ENCODE measurements around the gene VWDE.
"Not testable (repeated sequence)": the region's sequence is repeated elsewhere in the genome, so short reads cannot be mapped to it uniquely, and the experiment has no call there.

The VWDE gene

DNA sequence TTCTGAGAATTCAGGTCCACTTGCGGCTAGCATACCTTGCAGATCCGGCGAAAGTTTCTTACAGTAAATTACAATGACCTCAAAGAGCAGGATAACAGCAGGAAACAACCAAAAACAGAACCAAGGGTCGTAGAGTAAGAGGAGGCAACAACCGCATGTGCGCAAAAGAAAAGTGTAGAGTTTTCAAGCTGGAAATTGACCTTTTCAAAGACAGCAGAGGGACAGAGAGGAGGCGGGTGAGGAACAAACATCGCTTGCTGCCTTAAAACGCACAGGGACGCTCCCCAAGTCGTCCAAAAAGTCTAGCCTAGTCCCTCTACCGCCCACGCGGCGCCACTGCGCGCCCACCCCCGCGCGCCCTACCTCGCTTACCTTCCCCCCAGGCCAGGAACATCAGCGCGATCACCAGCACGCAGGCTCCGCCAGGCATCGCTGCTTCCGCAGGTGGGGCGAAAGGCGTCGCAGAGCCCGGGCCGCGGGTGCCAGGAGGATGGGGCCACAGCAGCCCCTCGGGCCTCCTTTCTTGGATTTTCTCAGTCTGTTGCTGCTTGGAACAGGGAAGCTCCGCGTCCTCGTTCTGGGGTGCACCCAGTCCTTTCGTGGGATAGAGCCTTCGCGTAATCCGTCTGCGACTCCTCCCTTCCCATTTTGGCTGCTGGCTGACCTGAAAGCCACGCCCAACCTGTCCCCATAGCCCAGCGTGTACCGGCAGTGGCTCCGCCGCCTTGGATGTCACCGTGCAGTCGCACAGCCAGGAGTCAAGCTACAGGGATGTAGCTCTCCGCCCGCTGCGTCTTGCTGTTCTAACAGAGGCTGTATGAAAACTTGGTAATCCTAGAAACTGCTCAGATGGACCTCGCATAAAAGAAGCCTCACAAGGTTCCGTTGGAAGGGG is at the start of gene VWDE:
Gene VWDE, minus strand, starts transcription at position 579 of the 895 bp plus-strand sequence. Its CDS starts 149 bp downstream, at position 430.
- peak in 19 of 56 donors; percentile 10 to 57 (median 25) for DNase-seq

DNA sequence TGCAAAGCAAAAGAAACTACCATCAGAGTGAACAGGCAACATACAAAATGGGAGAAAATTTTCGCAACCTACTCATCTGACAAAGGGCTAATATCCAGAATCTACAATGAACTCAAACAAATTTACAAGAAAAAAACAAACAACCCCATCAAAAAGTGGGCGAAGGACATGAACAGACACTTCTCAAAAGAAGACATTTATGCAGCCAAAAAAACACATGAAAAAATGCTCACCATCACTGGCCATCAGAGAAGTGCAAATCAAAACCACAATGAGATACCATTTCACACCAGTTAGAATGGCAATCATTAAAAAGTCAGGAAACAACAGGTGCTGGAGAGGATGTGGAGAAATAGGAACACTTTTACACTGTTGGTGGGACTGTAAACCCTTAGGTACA is 49.5 kb upstream of the VWDE start:
- not testable (repeated sequence) for DNase-seq

DNA sequence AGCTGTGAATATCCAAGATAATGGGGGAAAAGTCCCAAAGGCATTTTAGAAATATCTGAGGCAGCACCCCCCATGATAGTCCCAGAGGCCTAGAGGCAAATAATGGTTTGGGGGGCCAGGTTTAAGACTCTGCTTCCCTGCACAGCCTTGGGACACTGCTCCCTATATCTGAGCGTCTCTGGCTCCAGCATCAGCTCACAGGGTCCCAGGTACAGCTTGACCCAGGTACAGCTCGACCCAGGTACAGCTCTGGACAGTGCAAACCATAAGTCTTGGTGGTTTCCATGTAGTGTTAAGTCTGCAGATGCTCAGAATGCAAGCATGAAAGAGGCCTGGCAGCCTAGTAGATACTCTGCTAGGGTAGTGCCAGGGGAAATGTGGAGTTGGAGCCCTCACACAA is 47.0 kb upstream of the VWDE start:
- DNase-seq: no peak

DNA sequence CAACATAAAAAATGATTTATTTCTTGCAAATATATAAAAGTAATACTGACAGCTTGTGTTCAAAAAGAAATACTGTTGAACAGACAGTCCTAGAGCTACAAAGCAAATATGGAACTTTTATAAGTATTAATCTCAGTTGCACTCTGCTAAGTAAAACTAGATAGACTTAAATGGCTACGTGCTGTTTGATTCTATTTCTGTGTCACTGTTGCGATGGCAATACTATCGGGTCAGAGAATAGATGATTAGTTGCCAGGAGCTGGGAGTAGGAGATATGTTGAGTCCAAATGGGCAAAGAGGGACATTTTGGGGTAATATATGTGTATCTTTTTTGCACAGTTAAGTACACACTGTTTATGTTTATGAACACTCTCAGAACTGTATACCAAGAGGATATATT is 41.1 kb upstream of the VWDE start:
- no peak for DNase-seq

DNA sequence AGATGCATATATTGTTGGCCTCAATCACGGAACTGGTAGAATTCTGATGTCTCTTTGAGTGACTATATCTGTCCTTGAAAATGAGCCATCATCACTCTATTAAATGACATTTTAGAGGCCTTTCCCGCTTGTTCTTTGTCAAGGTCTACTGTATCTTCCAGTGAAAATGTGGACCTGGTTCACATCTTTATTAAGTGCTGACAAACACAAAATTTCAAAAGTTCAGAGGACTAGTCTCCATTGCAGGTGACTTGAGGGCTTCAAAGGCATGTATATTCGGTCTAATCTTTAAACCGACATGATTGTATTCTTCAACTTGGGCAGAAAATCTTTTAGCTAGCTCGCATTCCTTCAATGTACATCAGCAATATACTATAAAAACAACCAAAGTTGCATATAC is 36.6 kb upstream of the VWDE start:
- DNase-seq: no peak

DNA sequence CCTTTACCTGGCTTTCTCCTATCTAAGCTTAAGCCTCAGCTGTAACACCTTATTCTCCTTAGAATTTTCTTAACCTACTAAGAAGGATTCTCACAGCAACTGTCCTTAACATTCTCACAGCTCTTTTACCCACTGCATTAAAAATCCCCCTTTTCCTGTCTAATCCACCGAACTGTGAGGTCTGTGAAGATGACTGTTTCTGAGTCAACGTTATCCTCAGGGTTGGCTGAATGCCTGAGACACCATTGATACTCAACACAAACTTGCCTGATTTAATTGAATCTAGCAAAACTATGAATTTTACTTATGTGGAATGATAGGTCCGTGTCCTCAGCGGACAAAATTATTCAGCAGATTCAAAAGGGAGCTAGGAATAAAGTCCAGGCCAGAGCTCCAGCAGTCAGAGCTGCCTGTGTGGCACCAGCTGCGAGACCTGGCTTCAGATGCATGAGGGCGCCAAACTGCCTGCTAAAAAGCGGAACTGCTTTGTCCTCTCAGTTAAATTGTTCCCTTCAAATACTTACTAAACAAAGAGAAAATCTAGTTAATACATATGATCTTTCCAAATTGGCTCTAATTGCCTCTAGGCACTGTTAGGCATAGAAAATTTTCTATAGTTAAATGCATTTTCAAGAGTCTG is 33.4 kb upstream of the VWDE start:
- peak in 16 of 56 donors; percentile 1 to 29 (median 10) for DNase-seq

DNA sequence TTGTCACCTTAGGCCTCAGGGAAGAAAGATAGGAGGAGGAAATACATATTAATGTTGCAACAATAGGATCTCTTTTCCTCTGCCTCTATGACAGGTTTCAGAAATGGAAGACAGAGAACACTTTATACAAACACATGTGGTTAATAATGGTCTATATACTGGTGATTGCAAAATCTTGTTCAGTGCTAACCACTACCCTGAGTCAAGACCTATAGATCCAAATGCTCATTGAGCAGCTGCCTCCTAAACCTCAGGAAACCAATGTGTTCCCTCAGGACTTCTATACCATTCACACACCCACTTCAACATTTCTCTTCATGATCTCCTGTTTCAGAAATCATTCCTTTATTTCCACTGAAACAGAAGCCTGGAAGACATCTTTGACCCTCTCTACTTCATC is 32.5 kb upstream of the VWDE start:
- DNase-seq: no peak

DNA sequence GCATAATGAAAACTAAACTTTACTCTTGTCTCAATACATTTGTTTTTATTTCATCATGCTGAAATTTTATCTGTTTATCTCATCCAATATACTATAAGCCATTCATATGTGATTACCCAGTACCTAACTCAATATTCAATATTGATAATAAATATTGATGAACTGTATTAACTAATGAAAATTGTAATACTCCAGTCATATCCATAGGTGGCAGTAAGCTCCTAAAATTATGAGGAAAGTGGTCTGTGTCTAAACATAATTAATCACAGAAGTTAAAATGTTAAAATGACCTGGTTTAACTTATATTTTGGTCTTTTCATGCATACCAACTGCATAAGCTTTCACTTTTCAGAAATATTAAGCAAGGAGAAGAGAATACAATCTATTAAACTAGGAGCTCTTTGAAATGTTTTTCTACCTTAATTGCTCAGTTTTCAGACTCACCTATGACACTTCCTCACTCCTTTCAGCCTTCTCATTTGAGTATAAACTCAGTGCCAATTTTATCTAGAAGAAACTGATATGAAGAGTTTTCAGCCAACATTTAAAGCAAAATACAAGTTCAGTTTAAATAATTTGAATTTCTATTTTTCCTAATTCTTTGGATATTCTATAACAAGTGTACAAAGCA is 30.5 kb upstream of the VWDE start:
- DNase-seq: no peak

DNA sequence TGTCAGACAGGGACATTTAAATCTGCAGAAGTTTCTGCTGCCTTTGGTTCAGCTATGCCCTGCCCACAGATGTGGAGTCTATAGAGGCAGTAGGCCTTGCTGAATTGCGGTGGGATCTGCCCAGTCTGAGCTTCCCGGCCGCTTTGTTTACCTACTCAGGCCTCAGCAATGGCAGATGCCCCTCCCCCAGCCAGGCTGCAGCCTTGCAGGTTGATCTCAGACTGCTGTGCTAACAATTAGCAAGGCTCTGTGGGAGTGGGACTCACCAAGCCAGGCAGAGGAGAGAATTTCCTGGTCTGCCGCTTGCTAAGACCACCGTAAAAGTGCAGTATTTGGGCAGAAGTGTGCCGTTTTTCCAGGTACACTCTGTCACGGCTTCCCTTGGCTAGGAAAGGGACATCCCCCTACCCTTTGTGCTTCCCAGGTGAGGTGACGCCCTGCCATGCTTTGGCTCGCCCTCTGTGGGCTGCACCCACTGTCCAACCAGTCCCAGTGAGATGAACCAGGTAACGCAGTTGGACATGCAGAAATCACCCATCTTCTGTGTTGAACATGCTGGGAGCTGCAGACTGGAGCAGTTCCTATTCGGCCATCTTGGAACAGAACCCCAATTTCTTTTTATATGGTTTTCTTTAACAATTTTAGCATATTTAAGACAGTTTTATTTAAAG is 28.4 kb upstream of the VWDE start:
- no peak for DNase-seq

DNA sequence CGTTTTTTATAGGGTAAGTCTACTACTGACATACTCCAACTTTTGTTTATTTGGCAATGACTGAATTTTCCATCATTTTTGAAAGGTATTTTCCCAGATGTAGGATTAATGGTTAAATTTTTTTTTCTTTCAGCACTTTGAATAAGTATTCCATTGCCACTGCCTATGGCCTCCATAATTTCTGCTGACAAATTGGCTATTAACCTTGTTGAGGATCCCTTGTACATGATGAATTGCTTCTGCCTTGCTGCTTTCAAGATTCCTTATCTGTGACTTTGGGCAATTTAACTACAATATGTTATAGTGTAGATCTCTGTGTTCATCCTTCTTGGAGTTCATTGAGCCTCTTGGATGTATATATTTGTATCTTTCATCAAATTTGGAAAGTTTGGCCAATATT is 21.6 kb upstream of the VWDE start:
- DNase-seq: no peak

DNA sequence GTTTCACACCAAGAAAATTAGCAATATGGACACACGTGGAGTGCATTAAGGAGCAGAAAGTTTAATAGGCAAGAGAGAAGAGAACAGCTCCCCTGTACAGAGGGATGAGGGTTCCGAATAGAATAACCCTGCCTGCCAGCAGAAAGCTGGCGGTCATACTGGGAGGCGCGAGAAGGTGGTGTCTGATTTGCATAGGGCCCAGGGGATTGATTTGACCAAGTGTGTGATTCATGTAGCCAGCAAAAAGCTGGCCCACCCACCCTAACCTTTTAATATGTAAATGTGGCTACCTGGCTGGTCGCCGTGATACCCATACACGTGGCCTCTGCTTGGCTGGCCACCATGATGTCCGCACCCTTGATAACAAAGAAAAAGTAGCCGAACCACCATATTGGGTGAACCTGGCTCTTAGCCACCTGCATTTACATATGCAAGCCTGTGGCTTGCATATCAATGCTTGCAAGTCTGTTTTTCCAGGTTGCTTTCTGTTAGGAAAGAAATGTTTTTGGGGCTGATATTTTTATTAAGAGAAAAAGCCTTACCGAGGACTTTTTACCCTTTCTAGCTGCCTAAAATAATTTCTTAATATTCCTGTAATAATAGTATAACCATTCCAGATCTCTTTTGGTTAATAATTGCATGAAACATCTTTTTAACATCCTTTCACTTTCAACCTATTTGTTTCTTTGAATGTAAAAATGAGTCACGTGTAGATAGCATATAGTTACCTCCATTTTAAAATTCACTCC is 20.5 kb upstream of the VWDE start:
- no peak for DNase-seq

DNA sequence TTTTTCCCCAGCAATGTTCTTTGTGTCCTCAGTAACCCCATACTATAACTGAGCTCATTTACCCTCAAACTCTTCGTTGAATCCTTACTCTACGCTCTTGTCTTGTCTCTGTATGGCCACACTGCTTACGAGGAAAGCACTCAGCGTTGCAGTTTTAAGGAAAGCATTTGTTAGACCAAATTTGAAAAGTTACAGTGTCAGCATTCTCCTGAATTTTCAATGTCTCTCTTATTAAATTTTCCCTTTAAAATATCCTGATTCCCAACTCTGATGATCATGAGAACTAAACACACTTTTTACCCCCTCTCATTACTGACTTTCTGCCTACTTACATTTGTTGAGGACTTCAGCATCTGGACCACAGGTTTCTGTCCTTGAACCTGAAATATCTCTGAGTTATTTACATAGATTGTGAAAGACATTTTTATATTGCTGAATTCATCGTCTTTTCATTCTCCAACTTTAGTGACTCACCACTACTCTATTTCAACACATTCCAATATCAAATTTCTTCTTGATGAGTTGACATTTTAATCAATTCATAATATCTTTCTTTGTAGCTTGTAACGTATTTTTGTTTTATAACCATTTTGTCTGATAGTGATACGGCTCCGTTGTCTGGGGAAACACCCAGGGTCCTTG is 19.8 kb upstream of the VWDE start:
- DNase-seq: no peak

DNA sequence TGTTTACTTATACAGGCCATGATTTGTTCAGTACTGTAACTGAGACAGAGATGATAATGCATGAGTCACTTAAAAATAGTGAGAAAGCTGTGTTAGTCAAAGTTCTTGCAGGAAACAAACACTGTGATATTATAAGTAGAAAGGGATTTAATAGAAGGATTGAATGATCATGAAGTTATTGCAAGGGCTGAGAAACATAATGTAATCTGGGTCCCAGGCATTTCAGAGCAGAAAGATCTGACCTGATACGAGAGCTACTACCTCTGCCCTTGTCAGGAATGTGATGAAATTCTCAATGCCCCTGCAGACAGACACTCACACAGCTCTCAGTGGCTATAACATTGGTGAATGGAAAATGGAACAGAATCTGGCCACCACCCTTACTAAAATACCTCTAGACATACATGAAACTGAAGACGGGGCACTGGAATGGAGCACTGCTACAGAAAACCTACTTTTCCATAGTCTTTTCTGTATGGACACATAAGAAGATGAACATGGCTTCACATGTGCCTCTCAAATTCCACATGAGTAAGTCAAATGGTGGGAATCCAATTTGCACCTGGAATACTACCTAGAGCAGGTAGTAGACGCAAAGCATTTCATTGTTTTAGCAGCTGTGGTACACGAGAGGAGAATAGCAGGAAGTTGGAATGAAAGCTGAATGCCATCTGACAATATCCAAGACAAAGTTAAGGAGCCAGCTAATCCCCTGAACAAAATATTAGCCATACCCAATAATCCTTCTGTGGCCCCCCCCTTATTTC is 19.1 kb upstream of the VWDE start:
- DNase-seq: no peak

DNA sequence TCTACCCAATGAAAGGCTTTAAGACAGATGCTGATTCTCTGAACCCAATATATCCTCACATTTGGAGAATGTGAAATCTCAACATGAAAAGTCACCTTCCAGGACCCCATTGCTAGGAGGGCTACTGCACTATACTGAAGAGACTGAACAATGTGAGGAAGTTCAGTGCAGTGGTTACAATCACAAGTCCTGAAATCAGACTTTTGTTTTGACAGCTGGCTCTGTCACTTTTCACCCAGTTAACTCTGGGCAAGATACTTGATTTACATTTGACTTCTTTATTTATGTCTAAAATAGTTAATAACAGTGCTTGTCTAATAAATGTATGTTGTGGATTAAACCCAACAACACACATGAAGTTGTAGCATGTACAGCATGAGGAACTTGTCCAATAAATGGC is 14.8 kb upstream of the VWDE start:
- no peak for DNase-seq

DNA sequence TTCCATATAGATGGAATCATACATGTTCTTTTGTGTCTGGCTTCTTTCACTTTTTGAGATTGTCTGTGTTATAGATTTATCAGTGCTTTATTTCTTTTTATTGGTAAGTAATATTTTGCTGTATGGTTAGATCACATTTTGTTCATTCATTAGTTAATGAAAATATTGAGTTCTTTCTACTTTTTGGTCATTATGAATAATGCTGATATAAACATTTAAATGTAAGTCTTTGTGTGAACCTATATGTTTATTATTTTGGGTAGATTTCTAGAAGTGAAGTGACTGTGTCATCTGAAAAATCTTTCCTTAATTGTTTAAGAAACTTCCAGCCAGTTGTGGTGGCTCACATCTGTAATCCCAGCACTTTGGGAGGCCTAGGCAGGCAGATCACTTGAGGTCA is 11.4 kb upstream of the VWDE start:
- DNase-seq: no peak

DNA sequence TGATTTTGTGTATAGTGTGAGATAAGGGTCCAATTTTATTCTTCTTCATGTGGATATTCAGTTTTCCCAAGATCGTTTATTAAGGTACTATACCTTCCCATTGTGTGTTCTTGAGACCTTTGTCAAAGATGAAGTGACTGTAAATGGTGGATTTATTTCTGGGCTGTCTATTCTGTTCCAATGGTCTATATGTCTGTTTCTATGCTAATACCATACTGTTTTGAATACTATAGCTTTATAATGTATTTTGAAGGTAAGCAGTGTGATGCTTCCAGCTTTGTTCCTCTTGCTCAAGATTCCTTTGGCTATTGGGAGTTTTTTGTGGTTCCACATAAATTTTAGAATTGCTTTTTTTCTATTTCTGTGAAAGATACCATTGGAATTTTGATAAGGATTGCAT is 8.7 kb upstream of the VWDE start:
- no peak for DNase-seq

DNA sequence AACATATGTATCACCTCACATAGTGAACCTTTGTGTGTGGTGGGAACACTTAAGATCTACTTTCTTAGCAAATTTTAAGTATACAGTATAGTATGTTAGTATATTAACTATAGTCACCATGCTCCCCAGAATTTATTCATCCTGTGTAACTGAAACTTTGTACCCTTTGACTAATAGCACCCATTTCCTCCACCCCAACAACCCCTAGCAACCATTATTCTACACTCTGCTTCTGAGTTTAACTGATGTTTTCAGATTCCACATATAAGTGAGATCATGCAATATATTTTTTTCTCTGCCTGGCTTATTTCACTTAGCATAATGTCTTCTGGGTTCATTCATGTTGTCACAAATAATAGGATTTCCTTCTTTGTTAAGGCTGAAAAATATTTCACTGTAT is 6.9 kb upstream of the VWDE start:
- no peak for DNase-seq

DNA sequence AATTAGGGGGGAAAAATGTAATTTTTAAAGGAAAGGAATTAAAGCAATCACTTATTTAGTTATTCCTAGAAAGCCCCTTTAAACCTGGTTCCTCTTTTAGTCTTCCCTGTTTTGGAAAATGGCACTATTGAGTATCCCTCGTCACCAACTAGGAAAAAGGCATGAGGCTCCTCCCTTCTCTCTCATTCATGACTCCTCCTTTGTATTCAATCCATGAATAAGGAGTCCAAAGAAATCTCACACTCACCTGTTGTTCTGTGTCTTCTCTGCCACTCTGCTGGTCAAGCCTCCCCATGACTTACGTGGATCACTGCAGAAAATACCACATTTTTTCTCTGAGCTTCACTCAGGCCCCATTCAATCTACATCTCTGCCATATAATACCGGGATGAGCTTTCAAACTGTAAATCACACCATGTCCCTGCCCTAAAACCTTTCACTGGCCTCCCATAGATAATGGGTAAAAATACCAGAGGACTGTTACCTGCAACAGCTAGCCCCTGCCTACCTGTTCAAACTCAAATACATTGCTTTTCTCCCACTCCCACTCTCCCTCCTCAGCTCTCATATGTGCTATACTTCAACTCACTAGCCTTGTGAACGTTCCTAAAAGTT is 5.5 kb upstream of the VWDE start:
- DNase-seq: no peak

DNA sequence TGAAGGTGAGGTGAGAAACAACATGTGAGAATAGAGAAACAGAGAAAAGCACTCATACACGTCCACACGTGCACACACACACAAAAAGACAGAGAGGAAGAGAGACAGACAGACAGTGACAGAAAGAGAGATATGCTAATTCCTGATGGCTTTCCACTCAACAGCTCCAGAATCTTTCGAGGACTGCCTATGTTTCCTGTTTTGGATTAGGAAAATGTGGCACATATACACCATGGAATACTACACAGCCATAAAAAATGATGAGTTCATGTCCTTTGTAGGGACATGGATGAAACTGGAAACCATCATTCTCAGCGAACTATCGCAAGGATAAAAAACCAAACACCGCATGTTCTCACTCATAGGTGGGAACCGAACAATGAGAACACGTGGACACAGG is 4.0 kb upstream of the VWDE start:
- not testable (repeated sequence) for DNase-seq
